K562 (cell line): ENCODE data around the gene NRCAM. TPM values are rescaled to one million over a fixed set of nuclear protein-coding genes. Genes with fewer than 3 reads are reported as not detected.

ENCODE experiments used
- ATAC-seq: fragments of 200-7000 bp; cut with Tn5 transposase; 3 replicates; pipeline ENCODE4 v1.9.1; 2020; ENCODE audit warnings: moderate library complexity
- BruUV-seq: library from RNA; stranded (reverse); fragments of 400-500 nt; replicated peaks from 2 replicates; lab custom pipeline; 2021; lab: Mats Ljungman, UMichigan
- CTCF ChIA-PET: fragments of 300-600 bp; formaldehyde crosslinking; extraction: SDS; loops from one replicate; lab custom pipeline; 2021; ENCODE audit warnings: low intra/inter-chr PET ratio; lab: Yijun Ruan, JAX
- POLR2A ChIA-PET: fragments of 300-600, 350-650 bp; sonication (Branson Sonifier 250); formaldehyde crosslinking; extraction: SDS; loops from one replicate; lab custom pipeline; 2021; ENCODE audit warnings: antibody characterized with exemption, inconsistent platforms; lab: Yijun Ruan, JAX
- DNase-seq, 4 experiments: peaks; one replicate each; pipeline versions ENCODE4 v3.0.0 to v3.0.0-alpha.2; 2011 to 2018; ENCODE audit warnings: low spot score in 3 of 4, mixed read lengths in 3 of 4; ENCODE audit errors: extremely low read depth in 1 of 4
- FAIRE-seq: peaks from 2 replicates; lab custom pipeline; 2011; peaks lifted over from hg19 to GRCh38; lab: Jason Lieb, UNC
- H2AFZ ChIP-seq: 2 replicates; pipeline ENCODE4 v1.6.0; 2011; ENCODE audit warnings: low read depth, low read length, control low read depth, inconsistent platforms
- H3K27ac ChIP-seq: fragments of 200-600 bp; 3 replicates; pipeline ENCODE4 v1.8.0; 2011; ENCODE audit warnings: low read depth, mild to moderate bottlenecking, control low read depth, inconsistent platforms, low read length, moderate library complexity, mixed read lengths; ENCODE audit errors: extremely low read depth
- H3K27me3 ChIP-seq, 2 experiments: fragments of 300-600 bp in 1 of 2; 2 replicates in 1 of 2; 3 replicates in 1 of 2; pipeline versions ENCODE4 v1.6.0 to v1.8.0; 2011; ENCODE audit warnings: inconsistent platforms in 2 of 2, low read length in 2 of 2, mild to moderate bottlenecking in 1 of 2, mixed read lengths in 1 of 2, moderate library complexity in 1 of 2; ENCODE audit not compliant: control insufficient read depth in 2 of 2, insufficient read depth in 2 of 2
- H3K36me3 ChIP-seq: fragments of 300-600 bp; 3 replicates; pipeline ENCODE4 v1.8.0; 2011; ENCODE audit warnings: mild to moderate bottlenecking, low read length, inconsistent platforms; ENCODE audit not compliant: control insufficient read depth, insufficient read depth
- H3K4me1 ChIP-seq, 2 experiments: fragments of 200-600 bp in 1 of 2; replicated peaks in 1 of 2; 2 replicates in 1 of 2; 3 replicates in 1 of 2; pipeline versions ENCODE4 v1.5.1 to v1.8.0; 2011; ENCODE audit warnings: inconsistent platforms in 2 of 2, low read length in 2 of 2, mild to moderate bottlenecking in 1 of 2, mixed read lengths in 1 of 2, moderate library complexity in 1 of 2; ENCODE audit not compliant: control insufficient read depth in 2 of 2, insufficient read depth in 2 of 2
- H3K4me2 ChIP-seq: 2 replicates; pipeline ENCODE4 v1.6.1; 2011; ENCODE audit warnings: low read length, control low read depth, inconsistent platforms, mixed read lengths; ENCODE audit not compliant: insufficient read depth
- H3K4me3 ChIP-seq: fragments of 200-600 bp; sonication (generic), shearing (Covaris generic); 2 replicates; pipeline ENCODE4 v1.5.1; 2016; ENCODE audit warnings: control low read depth, inconsistent platforms
- H3K79me2 ChIP-seq: fragments of 200-600 bp; 3 replicates; pipeline ENCODE4 v1.8.0; 2011; ENCODE audit warnings: low read length, inconsistent platforms; ENCODE audit not compliant: control insufficient read depth, insufficient read depth
- H3K9ac ChIP-seq, 2 experiments: 2 replicates each; pipeline versions ENCODE4 v1.6.0 to v1.6.1; 2011; ENCODE audit warnings: low read depth in 2 of 2, low read length in 2 of 2, control low read depth in 1 of 2, inconsistent platforms in 1 of 2, mild to moderate bottlenecking in 1 of 2, mixed read lengths in 1 of 2; ENCODE audit not compliant: insufficient read depth in 1 of 2
- H3K9me1 ChIP-seq: one replicate; pipeline ENCODE4 v1.6.0; 2011; ENCODE audit warnings: inconsistent platforms, mild to moderate bottlenecking, low read length, moderate library complexity; ENCODE audit not compliant: control insufficient read depth, insufficient read depth
- H3K9me3 ChIP-seq: replicated peaks from 2 replicates; pipeline ENCODE4 v1.5.1; 2011; ENCODE audit warnings: low read depth, low read length, inconsistent platforms; ENCODE audit not compliant: control insufficient read depth, insufficient read depth
- H4K20me1 ChIP-seq: replicated peaks from 2 replicates; pipeline ENCODE4 v1.6.1; 2011; ENCODE audit warnings: low read length, inconsistent platforms, mixed read lengths; ENCODE audit not compliant: control insufficient read depth, insufficient read depth
- C11orf30 ChIP-seq: fragments of 450-650 bp; IDR thresholded peaks from 2 replicates; pipeline ENCODE4 v1.6.1; 2016; ENCODE audit warnings: low read depth, mild to moderate bottlenecking
- CHD1 ChIP-seq: fragments of 200-600 bp; sonication (generic); IDR thresholded peaks from one replicate; pipeline ENCODE4 v1.6.1; 2012; ENCODE audit warnings: mild to moderate bottlenecking, moderate library complexity, low read length, inconsistent platforms
- FOXK2 ChIP-seq, 2 experiments: fragments of 450-650 bp; IDR thresholded peaks in 1 of 2; conservative IDR thresholded peaks in 1 of 2; 2 replicates each; pipeline ENCODE4 v1.6.1; 2016; ENCODE audit warnings: low read depth in 2 of 2, mild to moderate bottlenecking in 1 of 2
- GABPB1 ChIP-seq: sonication (generic); formaldehyde crosslinking; IDR thresholded peaks from 2 replicates; pipeline ENCODE4 v1.8.0; 2022; ENCODE audit warnings: mild to moderate bottlenecking, missing genetic modification reagents
- MAFF ChIP-seq: IDR thresholded peaks from 2 replicates; pipeline ENCODE4 v1.6.1; 2012; ENCODE audit warnings: low read length, improper control_type of control experiment
- NRF1 ChIP-seq, 2 experiments: fragments of 450-650 bp; IDR thresholded peaks in 1 of 2; conservative IDR thresholded peaks in 1 of 2; 2 replicates each; pipeline ENCODE4 v1.6.1; 2014; ENCODE audit warnings: mild to moderate bottlenecking in 2 of 2
- RCOR1 ChIP-seq, 2 experiments: IDR thresholded peaks; 2 replicates each; pipeline ENCODE4 v1.6.1; 2012; ENCODE audit warnings: low read depth in 2 of 2, low read length in 2 of 2, borderline replicate concordance in 1 of 2, improper control_type of control experiment in 1 of 2
- ZFPM2 ChIP-seq: fragments of 250-450 bp; sonication (Bioruptor Pico); IDR thresholded peaks from 2 replicates; pipeline ENCODE4 v1.5.1; 2022; ENCODE audit warnings: mild to moderate bottlenecking
- ZNF217 ChIP-seq: sonication (generic); formaldehyde crosslinking; IDR thresholded peaks from 2 replicates; pipeline ENCODE4 v1.8.0; 2022; ENCODE audit warnings: mild to moderate bottlenecking, missing genetic modification reagents
- ZNF316 ChIP-seq: fragments of 450-650 bp; IDR thresholded peaks from 2 replicates; pipeline ENCODE4 v1.6.1; 2016
- in situ Hi-C: fragments of 300-500 bp; cut with MboI; formaldehyde crosslinking; loops from 4 replicates; pipeline ENCODE4 v1.15.0; 2018; ENCODE audit warnings: inconsistent platforms, mixed read lengths
- intact Hi-C: fragments of 100-400 bp; cut with micrococcal nuclease; formaldehyde crosslinking; loops from 2 replicates; pipeline ENCODE4 v1.14.2; 2022
- polyA plus RNA-seq, 8 experiments: library from polyadenylated mRNA; depleted of rRNA in 4 of 8; stranded (reverse) in 5 of 8; unstranded in 3 of 8; fragments of >200 nt; fragmentation: Nextera tagmentation in 2 of 8; fragmentation: Illumina TruSeq in 1 of 8; extraction: Ambion mirVana in 2 of 8; extraction: Trizol in 1 of 8; gene quantifications; 2 replicates each; pipeline versions ENCODE4 v1.2.1 to v1.2.3, GENCODE V29; 2011 to 2014; ENCODE audit warnings: inconsistent platforms in 1 of 8, missing spikeins in 1 of 8
- total RNA-seq, 7 experiments: library from RNA; depleted of rRNA in 6 of 7; stranded (reverse); fragments of >200 nt in 6 of 7; fragmentation: Illumina TruSeq in 2 of 7; extraction: Trizol in 2 of 7; gene quantifications; 2 replicates each; pipeline versions ENCODE4 v1.2.1 to v1.2.3, GENCODE V29; 2011 to 2021; ENCODE audit warnings: low replicate concordance in 1 of 7
- TF ChIP-seq, protein P1 (sequence below): fragments of 250-450 bp; sonication (Bioruptor Pico); IDR thresholded peaks from 2 replicates; pipeline ENCODE4 v1.8.0; 2022; ENCODE audit warnings: moderate library complexity, mild to moderate bottlenecking, inconsistent platforms
- TF ChIP-seq, protein P2 (sequence below): fragments of 450-650 bp; conservative IDR thresholded peaks from 2 replicates; pipeline ENCODE4 v1.6.1; 2016; ENCODE audit warnings: missing genetic modification characterization, low read depth, mild to moderate bottlenecking, control low read depth, missing compliant biosample characterization
- TF ChIP-seq, protein P3 (sequence below): fragments of 450-650 bp; conservative IDR thresholded peaks from 2 replicates; pipeline ENCODE4 v1.6.1; 2016; ENCODE audit warnings: missing genetic modification characterization, low read depth, mild to moderate bottlenecking, missing compliant biosample characterization, moderate library complexity

Gene NRCAM
- total and polyA plus RNA-seq, 9 of the 15 experiments (the other 6 are each of a cell fraction or from before 2014, with no cell fraction given) = 0.03 to 0.54 (median 0.12) TPM; not detected in 1

DNA sequence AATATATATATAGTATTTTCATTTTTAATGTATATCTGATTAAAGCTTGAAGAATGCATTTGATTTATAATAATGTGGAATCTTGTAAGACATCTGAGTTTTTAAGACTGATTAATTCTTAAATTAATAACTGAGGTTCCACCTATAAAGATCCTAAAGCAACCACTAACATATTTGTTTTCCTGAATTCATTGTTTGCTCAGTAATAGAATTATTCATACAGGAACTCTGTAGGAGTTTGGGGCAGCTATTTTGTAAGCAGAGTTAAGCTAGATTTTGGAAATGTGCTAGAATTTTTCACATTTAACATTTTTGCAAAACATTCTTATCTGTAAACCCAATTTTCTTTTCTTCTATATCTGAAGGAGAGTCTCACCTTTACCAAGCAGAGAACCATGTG, 88.9 kb downstream of the NRCAM start (continued):
- TF ChIP-seq, protein P1, sequence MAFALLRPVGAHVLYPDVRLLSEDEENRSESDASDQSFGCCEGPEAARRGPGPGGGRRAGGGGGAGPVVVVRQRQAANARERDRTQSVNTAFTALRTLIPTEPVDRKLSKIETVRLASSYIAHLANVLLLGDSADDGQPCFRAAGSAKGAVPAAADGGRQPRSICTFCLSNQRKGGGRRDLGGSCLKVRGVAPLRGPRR (CRISPR knock-in tag) = no peak
- TF ChIP-seq ZNF217 (CRISPR knock-in tag) = no peak
- no peak for TF ChIP-seq NRF1 (conservative IDR thresholded peaks at IDR 0.05 in 1 of 2, IDR thresholded peaks at IDR 0.05 in 1 of 2)

DNA sequence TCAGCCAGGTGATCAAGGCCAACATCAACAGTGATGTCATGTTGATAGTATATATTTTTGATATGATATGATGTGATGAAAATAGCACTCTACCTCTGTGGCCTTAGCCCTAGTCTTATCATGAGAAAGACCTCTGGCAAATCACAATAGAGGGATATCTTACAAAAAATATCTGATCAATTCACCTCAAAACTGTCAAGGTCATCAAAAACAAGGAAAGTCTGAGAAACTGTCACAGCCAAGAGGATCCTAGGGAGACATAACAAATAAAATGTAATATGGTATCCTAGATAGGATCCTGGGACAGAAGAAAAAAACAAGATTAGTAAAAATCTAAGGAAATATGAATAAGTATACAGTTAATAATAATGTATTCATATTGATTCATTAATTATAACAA, 92.6 kb downstream of the NRCAM start:
- H3K79me2 ChIP-seq = no peaks in the 10 kb centered on the region
- ChIA-PET POLR2A (no interaction called here), CTCF (no interaction called here)
- DNase-seq (no peak), ATAC-seq (no peak), FAIRE-seq (no peak)
- H3K9me1 ChIP-seq = no peaks in the 10 kb centered on the region
- H3K27me3 ChIP-seq = peaks cover 10 to 11% of the 10 kb centered on the region in 2 experiments; a peak in 3 of 5 replicates
- H3K4me3 ChIP-seq = no peak overlapping the region
- H2AFZ ChIP-seq = no peak overlapping the region
- intact Hi-C loops (no loop called here), in situ Hi-C loops (no loop called here)
- TF ChIP-seq, protein P2, sequence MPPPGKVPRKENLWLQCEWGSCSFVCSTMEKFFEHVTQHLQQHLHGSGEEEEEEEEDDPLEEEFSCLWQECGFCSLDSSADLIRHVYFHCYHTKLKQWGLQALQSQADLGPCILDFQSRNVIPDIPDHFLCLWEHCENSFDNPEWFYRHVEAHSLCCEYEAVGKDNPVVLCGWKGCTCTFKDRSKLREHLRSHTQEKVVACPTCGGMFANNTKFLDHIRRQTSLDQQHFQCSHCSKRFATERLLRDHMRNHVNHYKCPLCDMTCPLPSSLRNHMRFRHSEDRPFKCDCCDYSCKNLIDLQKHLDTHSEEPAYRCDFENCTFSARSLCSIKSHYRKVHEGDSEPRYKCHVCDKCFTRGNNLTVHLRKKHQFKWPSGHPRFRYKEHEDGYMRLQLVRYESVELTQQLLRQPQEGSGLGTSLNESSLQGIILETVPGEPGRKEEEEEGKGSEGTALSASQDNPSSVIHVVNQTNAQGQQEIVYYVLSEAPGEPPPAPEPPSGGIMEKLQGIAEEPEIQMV (tag) = no peak
- TF ChIP-seq RCOR1 (IDR thresholded peaks at IDR 0.05; ENCODE audit: borderline replicate concordance in 1 of 2, low read depth in 2 of 2, low read length in 2 of 2) (no peak), C11orf30 (0 out of 2 replicates have a peak, but pooled peaks have one; percentile 26), ZFPM2 (CRISPR knock-in tag) (no peak), MAFF (peak; percentile 26; the same call in 1 of the 2 replicates), GABPB1 (CRISPR knock-in tag) (no peak), ZNF316 (peak; percentile 65), FOXK2 (conservative IDR thresholded peaks at IDR 0.05 in 1 of 2, IDR thresholded peaks at IDR 0.05 in 1 of 2; ENCODE audit: low read depth in 2 of 2) (no peak), CHD1 (no peak)
- TF ChIP-seq, protein P3, sequence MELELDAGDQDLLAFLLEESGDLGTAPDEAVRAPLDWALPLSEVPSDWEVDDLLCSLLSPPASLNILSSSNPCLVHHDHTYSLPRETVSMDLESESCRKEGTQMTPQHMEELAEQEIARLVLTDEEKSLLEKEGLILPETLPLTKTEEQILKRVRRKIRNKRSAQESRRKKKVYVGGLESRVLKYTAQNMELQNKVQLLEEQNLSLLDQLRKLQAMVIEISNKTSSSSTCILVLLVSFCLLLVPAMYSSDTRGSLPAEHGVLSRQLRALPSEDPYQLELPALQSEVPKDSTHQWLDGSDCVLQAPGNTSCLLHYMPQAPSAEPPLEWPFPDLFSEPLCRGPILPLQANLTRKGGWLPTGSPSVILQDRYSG = no peak
- no TSS peak for BruUV-seq
- no peaks in the 10 kb centered on the region for H4K20me1 ChIP-seq
- no peaks in the 10 kb centered on the region for H3K36me3 ChIP-seq
- no peak overlapping the region for H3K4me2 ChIP-seq
- H3K4me1 ChIP-seq = no peaks in the 10 kb centered on the region
- H3K9me3 ChIP-seq = no peaks in the 10 kb centered on the region
- H3K9ac ChIP-seq = no peak overlapping the region
- no peak overlapping the region for H3K27ac ChIP-seq
